Urinary bladder (tissue), 4 donors: ENCODE data around the gene VWA5A. TPM values are rescaled to one million over a fixed set of nuclear protein-coding genes. Genes with fewer than 3 reads are reported as not detected.
"Not testable (repeated sequence)": the region's sequence is repeated elsewhere in the genome, so short reads cannot be mapped to it uniquely, and the experiment has no call there.

Experiments
- DNase-seq: peaks from one replicate; pipeline ENCODE4 v3.0.0-alpha.2; 2015; ENCODE audit errors: extremely low spot score
- H3K27ac ChIP-seq: one replicate; pipeline ENCODE4 v1.5.1; 2013; ENCODE audit warnings: low read depth, mild to moderate bottlenecking, moderate library complexity
- H3K36me3 ChIP-seq: one replicate; pipeline ENCODE4 v1.6.1; 2013; ENCODE audit warnings: mild to moderate bottlenecking, moderate library complexity; ENCODE audit not compliant: insufficient read depth
- H3K4me1 ChIP-seq: one replicate; pipeline ENCODE4 v1.6.1; 2013; ENCODE audit warnings: mild to moderate bottlenecking, moderate library complexity; ENCODE audit not compliant: insufficient read depth
- H3K4me3 ChIP-seq: one replicate; pipeline ENCODE4 v1.5.1; 2013; ENCODE audit warnings: low read depth, low read length
- WGBS: extraction: QIAGEN DNeasy Blood & Tissue Kit; methylation state at CpG from one replicate; pipeline ENCODE4 v1.1.7; 2013; 5-methylcytosine and 5-hydroxymethylcytosine counted together
- polyA plus RNA-seq: library from polyadenylated mRNA; stranded (reverse); fragments of 200-250 nt; gene quantifications from one replicate; pipeline ENCODE4 v1.2.3, GENCODE V29; 2013
- total RNA-seq: library from RNA; depleted of rRNA; stranded (reverse); fragments of >200 nt; gene quantifications from one replicate; pipeline ENCODE4 v1.2.3, GENCODE V29; 2014
- donor health status: healthy with polysubstance abuse.
- donor health status: healthy.

VWA5A gene
- total and polyA plus RNA-seq, 2 donors = 21.0 to 36.2 TPM

DNA sequence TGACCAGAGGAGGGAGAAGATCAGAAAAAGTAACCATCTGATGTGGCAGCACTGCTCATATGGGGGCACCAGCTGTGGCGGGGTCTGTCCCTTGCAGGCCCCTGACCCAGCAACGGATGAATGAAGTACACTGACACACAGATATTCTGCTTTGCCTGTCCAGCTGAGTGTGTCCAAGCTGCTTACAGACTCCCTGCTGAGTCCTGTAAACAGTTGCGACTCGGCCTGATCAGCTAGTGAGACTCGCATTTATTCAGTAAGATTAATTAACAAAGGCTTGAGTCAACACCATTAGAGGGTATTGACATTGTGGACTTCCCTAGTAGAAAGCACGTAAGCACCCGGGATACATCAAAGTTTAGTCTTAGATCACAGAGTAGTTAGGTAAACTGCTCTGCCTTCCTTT, 52.6 kb downstream of the VWA5A start:
- Histone ChIP-seq H3K4me1 (no peaks in the 10 kb centered on the region), H3K4me3 (no peak overlapping the region), H3K36me3 (no peaks in the 10 kb centered on the region), H3K27ac (no peak overlapping the region)
- DNase-seq = no peak
- WGBS = 44% methylated on average over 7 of the region's 7 CpGs

- Histone ChIP-seq H3K4me1 (no peaks in the 10 kb centered on the region), H3K27ac (no peak overlapping the region), H3K4me3 (no peak overlapping the region), H3K36me3 (no peaks in the 10 kb centered on the region)
- DNase-seq = no peak
These were observed 53.5 kb downstream of the VWA5A start for GRCh38 chr11:124168796-124169195.

- not testable (repeated sequence) for H3K4me3 ChIP-seq, DNase-seq, H3K36me3 ChIP-seq, H3K4me1 ChIP-seq, H3K27ac ChIP-seq
- 79% methylated on average over 2 of the region's 12 CpGs for WGBS
These were observed 55.1 kb downstream of the VWA5A start for GRCh38 chr11:124170315-124170714.

- Histone ChIP-seq H3K36me3 (no peaks in the 10 kb centered on the region), H3K4me3 (no peak overlapping the region), H3K4me1 (no peaks in the 10 kb centered on the region), H3K27ac (no peak overlapping the region)
- DNase-seq = no peak
- WGBS = 94% methylated on average over 36 of the region's 40 CpGs
These were observed 55.7 kb downstream of the VWA5A start for GRCh38 chr11:124170801-124171586.

- no peak for DNase-seq
- H3K27ac ChIP-seq = no peak overlapping the region
- no peak overlapping the region for H3K4me3 ChIP-seq
- H3K4me1 ChIP-seq = no peaks in the 10 kb centered on the region
- WGBS = 71% methylated on average over 6 of the region's 6 CpGs
- no peaks in the 10 kb centered on the region for H3K36me3 ChIP-seq
These were observed 56.9 kb downstream of the VWA5A start for GRCh38 chr11:124172101-124172500.

DNA sequence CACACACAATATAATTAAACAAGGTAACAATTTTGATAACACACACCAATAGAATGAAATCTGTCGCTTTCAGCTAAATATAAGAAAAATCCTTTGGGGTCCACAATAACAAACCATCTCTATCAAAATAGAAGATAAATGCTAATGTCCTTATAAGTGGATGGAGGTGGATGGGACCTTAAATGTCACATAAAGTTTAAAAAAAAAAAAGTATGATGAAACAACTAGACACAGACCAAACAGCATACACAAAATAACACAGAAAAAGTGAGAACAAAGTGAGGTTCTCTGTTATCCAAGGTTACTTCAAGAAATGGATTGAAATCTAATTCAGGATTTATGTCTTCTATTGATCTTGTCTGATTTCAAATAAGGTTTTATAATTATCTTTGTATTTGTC, 57.3 kb downstream of the VWA5A start:
- H3K4me3 ChIP-seq = no peak overlapping the region

DNA sequence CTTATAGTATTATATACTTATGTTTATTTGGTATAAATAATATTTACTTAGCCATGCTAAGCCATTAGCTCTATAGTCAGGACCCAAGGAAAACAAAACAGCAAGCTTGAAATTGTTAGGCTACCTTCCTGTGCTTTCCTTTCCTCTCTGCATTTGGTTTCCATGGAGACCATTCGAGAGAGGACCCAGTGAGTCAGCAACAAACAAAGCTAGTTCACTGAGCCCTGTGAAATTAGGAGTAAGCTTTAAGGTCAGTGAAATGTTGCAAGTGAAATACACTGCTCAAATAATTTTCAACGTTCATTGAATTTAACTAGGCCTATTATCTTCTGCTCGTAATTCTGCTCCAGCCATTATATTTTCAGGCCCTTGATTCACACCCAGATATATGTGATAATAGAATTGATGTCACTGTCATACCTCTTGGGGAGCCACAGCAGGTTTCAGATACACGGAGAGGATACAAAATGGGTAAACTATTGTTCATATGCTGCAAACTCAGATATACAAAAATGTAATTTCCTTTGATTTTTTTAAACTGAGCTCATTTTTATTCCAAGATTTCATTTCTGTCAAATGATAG, 58.8 kb downstream of the VWA5A start:
- H3K4me1 ChIP-seq = no peaks in the 10 kb centered on the region
- H3K4me3 ChIP-seq = no peak overlapping the region
- H3K36me3 ChIP-seq = no peaks in the 10 kb centered on the region
- WGBS = 23% methylated on average over 4 of the region's 4 CpGs
- peak; percentile 15 for DNase-seq
- H3K27ac ChIP-seq = no peak overlapping the region

More for the DNA sequence above, 57.3 kb downstream of the VWA5A start:
- H3K27ac ChIP-seq = no peak overlapping the region
- 95% methylated on average over 1 of the region's 1 CpG for WGBS
- DNase-seq = no peak
- no peaks in the 10 kb centered on the region for H3K4me1 ChIP-seq
- H3K36me3 ChIP-seq = no peaks in the 10 kb centered on the region

DNA sequence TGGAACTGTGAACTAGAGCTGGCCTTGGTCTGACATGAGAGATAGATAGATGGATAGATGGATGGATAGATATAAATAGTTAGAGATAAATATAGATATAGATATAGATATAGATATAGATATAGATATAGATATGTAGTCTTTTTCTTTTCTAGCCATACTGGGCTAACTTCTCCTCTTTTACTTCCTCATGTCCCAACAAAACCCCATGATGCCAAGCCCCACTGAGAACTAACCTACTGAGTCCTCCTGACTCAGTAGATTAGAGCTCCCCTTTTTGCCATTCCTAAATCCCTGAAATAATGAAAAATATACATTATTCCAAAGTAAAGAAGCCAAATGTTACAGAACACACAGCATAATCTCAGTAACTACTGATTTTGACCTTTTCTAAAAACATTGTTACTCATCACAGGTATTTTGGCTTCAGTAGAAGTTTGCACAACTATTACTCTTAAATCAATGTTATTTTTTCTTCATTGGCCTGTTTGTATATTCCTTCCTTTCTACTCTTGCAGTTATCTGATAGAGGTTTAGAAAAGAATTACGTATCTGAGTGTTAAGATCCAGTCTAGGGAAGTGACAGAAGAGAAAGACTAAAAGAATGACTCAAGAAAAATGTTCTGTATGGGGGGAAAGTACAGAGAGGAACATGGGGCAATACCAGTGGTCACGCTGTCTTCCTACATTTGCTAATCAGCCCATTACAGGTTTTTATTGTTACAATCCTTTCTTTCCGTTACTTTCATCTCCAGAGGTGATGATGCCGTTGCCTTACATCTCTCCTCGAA, 61.9 kb downstream of the VWA5A start:
- DNase-seq = no peak
- WGBS = 60% methylated on average over 5 of the region's 5 CpGs
- Histone ChIP-seq H3K36me3 (no peaks in the 10 kb centered on the region), H3K4me1 (no peaks in the 10 kb centered on the region), H3K27ac (no peak overlapping the region), H3K4me3 (no peak overlapping the region)

GRCh38 chr11:124179310-124179709, 64.1 kb downstream of the VWA5A start:
- DNase-seq = no peak
- Histone ChIP-seq H3K4me3 (no peak overlapping the region), H3K4me1 (no peaks in the 10 kb centered on the region), H3K36me3 (no peaks in the 10 kb centered on the region), H3K27ac (no peak overlapping the region)
- WGBS = 35% methylated on average over 1 of the region's 1 CpG

DNA sequence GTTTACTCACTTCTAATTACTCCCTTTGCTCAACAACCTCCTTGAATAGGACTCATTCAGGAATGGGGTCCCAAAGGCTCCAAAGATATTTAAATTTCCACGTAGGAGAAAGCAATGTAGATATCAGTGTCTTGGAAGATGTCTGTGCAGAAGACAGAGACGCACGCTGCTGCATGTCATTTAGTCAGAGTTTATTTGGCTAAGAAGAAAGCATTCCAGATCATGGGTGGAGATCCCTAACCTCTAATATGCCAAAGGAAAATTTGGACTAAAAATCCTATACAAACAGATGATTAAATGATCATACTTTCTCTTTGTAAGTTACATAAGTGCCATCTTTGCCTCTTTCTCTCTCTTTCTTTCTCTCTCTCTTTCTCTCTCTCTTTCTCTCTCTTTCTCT, 67.8 kb downstream of the VWA5A start, which contains the start of gene OR10D3:
Gene OR10D3 (plus strand): TSS at position 278 of the 400 bp plus-strand sequence. CDS start 1,925 bp downstream, outside the sequence.
- H3K4me3 ChIP-seq = no peak within 1 kb of the TSS
- H3K4me1 ChIP-seq = no peaks in the 10 kb centered on the region
- no peak for DNase-seq
- 25% methylated on average over 3 of the region's 3 CpGs for WGBS
- no peaks in the 10 kb centered on the region for H3K36me3 ChIP-seq
- no peak within 1 kb of the TSS for H3K27ac ChIP-seq

DNA sequence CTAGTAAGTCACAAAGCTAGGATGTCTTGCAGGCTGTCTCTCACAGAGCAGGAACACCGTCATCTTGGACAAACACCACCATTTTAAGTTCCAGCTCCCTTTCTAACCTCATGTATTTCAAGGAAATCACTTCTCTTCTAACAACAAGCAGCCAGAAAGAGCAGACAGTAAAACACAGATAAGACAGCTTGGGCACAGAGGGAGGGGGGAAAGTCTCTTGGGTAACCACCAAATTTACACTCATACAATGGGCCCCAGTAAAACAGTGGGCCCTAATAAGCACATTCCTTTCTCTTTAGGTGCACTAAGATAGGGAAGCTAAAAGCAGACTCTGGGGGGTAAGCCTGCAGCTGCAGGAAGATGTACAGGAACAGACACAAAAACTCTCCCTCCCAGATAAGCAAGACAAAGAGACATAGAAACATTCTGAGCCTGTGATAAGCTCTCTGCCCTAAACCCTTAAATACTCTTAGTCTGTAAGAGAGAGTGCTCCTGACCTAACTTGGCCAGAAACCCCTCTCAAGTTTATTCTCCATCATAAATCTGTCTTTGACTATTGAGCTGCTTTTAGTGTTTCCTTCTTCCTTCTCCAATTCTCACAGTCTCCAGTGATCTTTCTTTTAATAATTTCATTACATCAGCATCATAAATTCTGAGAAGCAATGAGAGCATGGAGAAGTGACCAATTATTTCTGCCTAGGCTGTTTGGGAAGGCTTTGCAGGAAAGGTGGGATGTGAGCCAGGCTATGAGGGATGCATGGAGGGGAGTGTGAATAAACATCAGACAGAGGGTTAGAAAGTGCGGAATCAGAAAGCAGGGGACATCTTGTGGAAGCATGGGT, 75.3 kb downstream of the VWA5A start:
- Histone ChIP-seq H3K4me1 (no peaks in the 10 kb centered on the region), H3K36me3 (no peaks in the 10 kb centered on the region), H3K27ac (no peak overlapping the region), H3K4me3 (no peak overlapping the region)
- peak; percentile 66 for DNase-seq
- WGBS = 26% methylated on average over 2 of the region's 2 CpGs

GRCh38 chr11:124193221-124194010, 78.2 kb downstream of the VWA5A start:
- 75% methylated on average over 6 of the region's 6 CpGs for WGBS
- no peak for DNase-seq
- Histone ChIP-seq H3K27ac (no peak overlapping the region), H3K4me1 (no peaks in the 10 kb centered on the region), H3K36me3 (no peaks in the 10 kb centered on the region), H3K4me3 (no peak overlapping the region)
